ENCODE results near the gene ELF1.

DNA sequence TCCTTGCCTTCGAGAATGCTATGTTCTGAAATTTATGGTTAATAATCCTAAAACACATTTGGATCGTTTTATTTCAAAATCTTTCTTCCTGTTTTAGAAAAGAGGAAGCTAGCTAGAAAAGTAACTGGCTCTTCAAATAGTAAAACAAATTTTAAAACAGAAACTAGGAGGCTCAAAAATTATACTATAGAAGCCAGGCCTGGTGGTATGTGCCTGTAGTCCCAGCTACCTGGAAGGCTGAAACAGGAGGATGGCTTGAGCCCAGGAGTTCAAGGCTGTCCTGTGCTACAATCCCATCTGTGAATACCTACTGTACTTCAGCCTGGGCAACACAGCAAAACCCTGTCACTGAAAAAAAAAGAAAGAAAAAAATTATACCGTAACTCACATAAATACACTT, 57.9 kb downstream of the ELF1 start:
- TF ChIP-seq, protein P1, sequence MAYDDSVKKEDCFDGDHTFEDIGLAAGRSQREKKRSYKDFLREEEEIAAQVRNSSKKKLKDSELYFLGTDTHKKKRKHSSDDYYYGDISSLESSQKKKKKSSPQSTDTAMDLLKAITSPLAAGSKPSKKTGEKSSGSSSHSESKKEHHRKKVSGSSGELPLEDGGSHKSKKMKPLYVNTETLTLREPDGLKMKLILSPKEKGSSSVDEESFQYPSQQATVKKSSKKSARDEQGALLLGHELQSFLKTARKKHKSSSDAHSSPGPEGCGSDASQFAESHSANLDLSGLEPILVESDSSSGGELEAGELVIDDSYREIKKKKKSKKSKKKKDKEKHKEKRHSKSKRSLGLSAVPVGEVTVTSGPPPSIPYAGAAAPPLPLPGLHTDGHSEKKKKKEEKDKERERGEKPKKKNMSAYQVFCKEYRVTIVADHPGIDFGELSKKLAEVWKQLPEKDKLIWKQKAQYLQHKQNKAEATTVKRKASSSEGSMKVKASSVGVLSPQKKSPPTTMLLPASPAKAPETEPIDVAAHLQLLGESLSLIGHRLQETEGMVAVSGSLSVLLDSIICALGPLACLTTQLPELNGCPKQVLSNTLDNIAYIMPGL (CRISPR knock-in tag; IDR thresholded peaks at IDR 0.05) = no peak
- TF ChIP-seq, protein P2, sequence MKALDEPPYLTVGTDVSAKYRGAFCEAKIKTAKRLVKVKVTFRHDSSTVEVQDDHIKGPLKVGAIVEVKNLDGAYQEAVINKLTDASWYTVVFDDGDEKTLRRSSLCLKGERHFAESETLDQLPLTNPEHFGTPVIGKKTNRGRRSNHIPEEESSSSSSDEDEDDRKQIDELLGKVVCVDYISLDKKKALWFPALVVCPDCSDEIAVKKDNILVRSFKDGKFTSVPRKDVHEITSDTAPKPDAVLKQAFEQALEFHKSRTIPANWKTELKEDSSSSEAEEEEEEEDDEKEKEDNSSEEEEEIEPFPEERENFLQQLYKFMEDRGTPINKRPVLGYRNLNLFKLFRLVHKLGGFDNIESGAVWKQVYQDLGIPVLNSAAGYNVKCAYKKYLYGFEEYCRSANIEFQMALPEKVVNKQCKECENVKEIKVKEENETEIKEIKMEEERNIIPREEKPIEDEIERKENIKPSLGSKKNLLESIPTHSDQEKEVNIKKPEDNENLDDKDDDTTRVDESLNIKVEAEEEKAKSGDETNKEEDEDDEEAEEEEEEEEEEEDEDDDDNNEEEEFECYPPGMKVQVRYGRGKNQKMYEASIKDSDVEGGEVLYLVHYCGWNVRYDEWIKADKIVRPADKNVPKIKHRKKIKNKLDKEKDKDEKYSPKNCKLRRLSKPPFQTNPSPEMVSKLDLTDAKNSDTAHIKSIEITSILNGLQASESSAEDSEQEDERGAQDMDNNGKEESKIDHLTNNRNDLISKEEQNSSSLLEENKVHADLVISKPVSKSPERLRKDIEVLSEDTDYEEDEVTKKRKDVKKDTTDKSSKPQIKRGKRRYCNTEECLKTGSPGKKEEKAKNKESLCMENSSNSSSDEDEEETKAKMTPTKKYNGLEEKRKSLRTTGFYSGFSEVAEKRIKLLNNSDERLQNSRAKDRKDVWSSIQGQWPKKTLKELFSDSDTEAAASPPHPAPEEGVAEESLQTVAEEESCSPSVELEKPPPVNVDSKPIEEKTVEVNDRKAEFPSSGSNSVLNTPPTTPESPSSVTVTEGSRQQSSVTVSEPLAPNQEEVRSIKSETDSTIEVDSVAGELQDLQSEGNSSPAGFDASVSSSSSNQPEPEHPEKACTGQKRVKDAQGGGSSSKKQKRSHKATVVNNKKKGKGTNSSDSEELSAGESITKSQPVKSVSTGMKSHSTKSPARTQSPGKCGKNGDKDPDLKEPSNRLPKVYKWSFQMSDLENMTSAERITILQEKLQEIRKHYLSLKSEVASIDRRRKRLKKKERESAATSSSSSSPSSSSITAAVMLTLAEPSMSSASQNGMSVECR (CRISPR knock-in tag; IDR thresholded peaks at IDR 0.05; ENCODE audit: borderline replicate concordance) = no peak
- TF ChIP-seq ZNF263 (CRISPR knock-in tag; IDR thresholded peaks at IDR 0.05; ENCODE audit: low read depth) (no peak), RELA (CRISPR knock-in tag; IDR thresholded peaks at IDR 0.05; ENCODE audit: borderline replicate concordance) (no peak), ZNF416 (CRISPR knock-in tag; IDR thresholded peaks at IDR 0.05) (no peak)

Measured in WTC11 (cell line).